Ishikawa (cell line): ENCODE measurements around the gene RNF114.

Experiments used
- CEBPB ChIP-seq: IDR thresholded peaks from 2 replicates; pipeline ENCODE4 v1.6.1; 2012
- CREB1 ChIP-seq: IDR thresholded peaks from 2 replicates; pipeline ENCODE4 v1.6.1; 2012; ENCODE audit warnings: low read depth
- EGR1 ChIP-seq: IDR thresholded peaks from 2 replicates; pipeline ENCODE4 v1.6.1; 2012
- EP300 ChIP-seq: IDR thresholded peaks from 2 replicates; pipeline ENCODE4 v1.6.1; 2012; ENCODE audit warnings: borderline replicate concordance
- FOXM1 ChIP-seq: IDR thresholded peaks from 2 replicates; pipeline ENCODE4 v1.6.1; 2012; ENCODE audit warnings: low read depth, borderline replicate concordance
- NFIC ChIP-seq: IDR thresholded peaks from 2 replicates; pipeline ENCODE4 v1.6.1; 2012
- RAD21 ChIP-seq: IDR thresholded peaks from 2 replicates; pipeline ENCODE4 v1.6.1; 2012; ENCODE audit warnings: low read depth
- TAF1 ChIP-seq: IDR thresholded peaks from 2 replicates; pipeline ENCODE4 v1.6.1; 2012; ENCODE audit warnings: low read depth, mild to moderate bottlenecking
- TCF12 ChIP-seq: IDR thresholded peaks from 2 replicates; pipeline ENCODE4 v1.6.1; 2012; ENCODE audit warnings: low read depth
- TEAD4 ChIP-seq: IDR thresholded peaks from 2 replicates; pipeline ENCODE4 v1.6.1; 2012
- USF1 ChIP-seq: IDR thresholded peaks from 2 replicates; pipeline ENCODE4 v1.6.1; 2012
- YY1 ChIP-seq: IDR thresholded peaks from 2 replicates; pipeline ENCODE4 v1.6.1; 2012; ENCODE audit warnings: low read depth
- ZBTB7A ChIP-seq: IDR thresholded peaks from 2 replicates; pipeline ENCODE4 v1.6.1; 2012; ENCODE audit warnings: low read depth
- TF ChIP-seq, protein P1 (sequence below): IDR thresholded peaks from 2 replicates; pipeline ENCODE4 v1.6.1; 2012
- TF ChIP-seq, protein P2 (sequence below): IDR thresholded peaks from 2 replicates; pipeline ENCODE4 v1.6.1; 2012; ENCODE audit warnings: low read depth, mild to moderate bottlenecking

Gene RNF114

DNA sequence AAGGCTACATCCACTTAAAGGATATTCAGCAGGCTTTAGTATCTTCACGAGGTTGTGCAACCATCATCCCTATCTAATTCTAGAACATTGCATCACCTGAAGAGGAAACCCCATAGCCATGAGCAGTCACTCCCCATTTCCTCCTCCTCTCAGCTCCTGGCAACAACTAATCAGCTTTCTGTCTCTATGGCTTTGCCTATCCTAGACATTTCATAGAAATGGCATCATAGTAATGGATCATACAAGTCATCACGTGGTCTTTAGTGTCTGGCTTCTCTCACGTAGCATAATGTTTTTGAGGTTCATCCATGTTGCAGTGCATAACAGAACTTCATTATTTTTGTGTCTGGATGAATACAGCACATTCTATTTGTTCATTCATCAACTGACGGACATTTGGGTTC lies 67.1 kb downstream of the RNF114 start:
- TF ChIP-seq TCF12 (no peak), NFIC (no peak), EGR1 (no peak), EP300 (no peak), ZBTB7A (no peak), TEAD4 (no peak), USF1 (no peak), CEBPB (no peak), CREB1 (no peak), YY1 (no peak), RAD21 (no peak), FOXM1 (no peak), TAF1 (no peak)
- TF ChIP-seq, protein P1, sequence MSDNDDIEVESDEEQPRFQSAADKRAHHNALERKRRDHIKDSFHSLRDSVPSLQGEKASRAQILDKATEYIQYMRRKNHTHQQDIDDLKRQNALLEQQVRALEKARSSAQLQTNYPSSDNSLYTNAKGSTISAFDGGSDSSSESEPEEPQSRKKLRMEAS = no peak
- TF ChIP-seq, protein P2, sequence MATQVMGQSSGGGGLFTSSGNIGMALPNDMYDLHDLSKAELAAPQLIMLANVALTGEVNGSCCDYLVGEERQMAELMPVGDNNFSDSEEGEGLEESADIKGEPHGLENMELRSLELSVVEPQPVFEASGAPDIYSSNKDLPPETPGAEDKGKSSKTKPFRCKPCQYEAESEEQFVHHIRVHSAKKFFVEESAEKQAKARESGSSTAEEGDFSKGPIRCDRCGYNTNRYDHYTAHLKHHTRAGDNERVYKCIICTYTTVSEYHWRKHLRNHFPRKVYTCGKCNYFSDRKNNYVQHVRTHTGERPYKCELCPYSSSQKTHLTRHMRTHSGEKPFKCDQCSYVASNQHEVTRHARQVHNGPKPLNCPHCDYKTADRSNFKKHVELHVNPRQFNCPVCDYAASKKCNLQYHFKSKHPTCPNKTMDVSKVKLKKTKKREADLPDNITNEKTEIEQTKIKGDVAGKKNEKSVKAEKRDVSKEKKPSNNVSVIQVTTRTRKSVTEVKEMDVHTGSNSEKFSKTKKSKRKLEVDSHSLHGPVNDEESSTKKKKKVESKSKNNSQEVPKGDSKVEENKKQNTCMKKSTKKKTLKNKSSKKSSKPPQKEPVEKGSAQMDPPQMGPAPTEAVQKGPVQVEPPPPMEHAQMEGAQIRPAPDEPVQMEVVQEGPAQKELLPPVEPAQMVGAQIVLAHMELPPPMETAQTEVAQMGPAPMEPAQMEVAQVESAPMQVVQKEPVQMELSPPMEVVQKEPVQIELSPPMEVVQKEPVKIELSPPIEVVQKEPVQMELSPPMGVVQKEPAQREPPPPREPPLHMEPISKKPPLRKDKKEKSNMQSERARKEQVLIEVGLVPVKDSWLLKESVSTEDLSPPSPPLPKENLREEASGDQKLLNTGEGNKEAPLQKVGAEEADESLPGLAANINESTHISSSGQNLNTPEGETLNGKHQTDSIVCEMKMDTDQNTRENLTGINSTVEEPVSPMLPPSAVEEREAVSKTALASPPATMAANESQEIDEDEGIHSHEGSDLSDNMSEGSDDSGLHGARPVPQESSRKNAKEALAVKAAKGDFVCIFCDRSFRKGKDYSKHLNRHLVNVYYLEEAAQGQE = no peak
